IPS-20b (cell line): Measurements from ENCODE around the gene PDE3B.
"Not testable (repeated sequence)": the region's sequence is repeated elsewhere in the genome, so short reads cannot be mapped to it uniquely, and the experiment has no call there.

ENCODE experiments used
- H3K27ac ChIP-seq: one replicate; pipeline ENCODE4 v1.5.1; 2013; ENCODE audit warnings: low read length
- H3K27me3 ChIP-seq: 2 replicates; pipeline ENCODE4 v1.6.1; 2013; ENCODE audit warnings: mild to moderate bottlenecking, low read length, inconsistent platforms; ENCODE audit not compliant: insufficient read depth
- H3K36me3 ChIP-seq: 2 replicates; pipeline ENCODE4 v1.6.1; 2013; ENCODE audit warnings: low read depth, mild to moderate bottlenecking, inconsistent platforms, low read length, moderate library complexity; ENCODE audit not compliant: insufficient read depth
- H3K4me1 ChIP-seq: 2 replicates; pipeline ENCODE4 v1.6.1; 2013; ENCODE audit warnings: mild to moderate bottlenecking, control low read depth, inconsistent platforms, low read length, moderate library complexity; ENCODE audit not compliant: insufficient read depth
- H3K4me3 ChIP-seq: 2 replicates; pipeline ENCODE4 v1.5.1; 2013; ENCODE audit warnings: mild to moderate bottlenecking, low read length, inconsistent platforms
- H3K9ac ChIP-seq: 2 replicates; pipeline ENCODE4 v1.6.1; 2013; ENCODE audit warnings: low read depth, mild to moderate bottlenecking, inconsistent platforms, low read length, moderate library complexity
- H3K9me3 ChIP-seq: 2 replicates; pipeline ENCODE4 v1.6.1; 2013; ENCODE audit warnings: mild to moderate bottlenecking, low read depth, low read length, inconsistent platforms; ENCODE audit not compliant: insufficient read depth

PDE3B gene

DNA sequence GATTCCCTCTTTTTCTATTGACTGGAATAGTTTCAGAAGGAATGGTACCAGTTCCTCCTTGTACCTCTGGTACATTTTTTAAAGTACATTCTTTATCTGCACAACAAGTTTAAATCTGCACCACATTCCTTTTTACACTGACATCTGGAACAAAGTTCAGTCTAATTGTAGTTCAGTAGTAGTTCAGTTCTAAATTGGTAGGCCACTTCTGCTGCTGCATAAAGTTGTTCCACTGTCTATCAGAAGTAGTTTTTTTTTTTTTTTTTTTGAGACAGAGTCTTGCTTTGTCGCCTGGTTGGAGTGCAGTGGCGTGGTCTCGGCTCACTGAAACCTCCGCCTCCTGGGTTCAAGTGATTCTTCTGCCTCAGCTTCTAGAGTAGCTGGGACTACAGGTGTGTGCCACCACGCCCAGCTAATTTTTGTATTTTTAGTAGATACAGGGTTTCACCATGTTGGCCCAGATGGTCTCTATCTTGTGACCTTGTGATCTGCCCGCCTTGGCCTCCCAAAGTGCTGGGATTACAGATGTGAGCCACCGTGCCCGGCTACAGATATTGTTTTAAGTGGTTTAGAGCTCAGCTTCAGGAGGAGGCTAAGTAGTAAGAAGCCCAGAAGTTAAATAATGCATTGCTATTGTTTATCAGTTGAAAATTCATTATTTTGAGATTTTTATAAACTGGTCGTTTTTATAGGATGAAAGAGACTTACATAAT lies 115.9 kb downstream of the PDE3B start:
- not testable (repeated sequence) for H3K9ac ChIP-seq, H3K36me3 ChIP-seq, H3K27me3 ChIP-seq, H3K4me1 ChIP-seq, H3K4me3 ChIP-seq, H3K9me3 ChIP-seq, H3K27ac ChIP-seq

DNA sequence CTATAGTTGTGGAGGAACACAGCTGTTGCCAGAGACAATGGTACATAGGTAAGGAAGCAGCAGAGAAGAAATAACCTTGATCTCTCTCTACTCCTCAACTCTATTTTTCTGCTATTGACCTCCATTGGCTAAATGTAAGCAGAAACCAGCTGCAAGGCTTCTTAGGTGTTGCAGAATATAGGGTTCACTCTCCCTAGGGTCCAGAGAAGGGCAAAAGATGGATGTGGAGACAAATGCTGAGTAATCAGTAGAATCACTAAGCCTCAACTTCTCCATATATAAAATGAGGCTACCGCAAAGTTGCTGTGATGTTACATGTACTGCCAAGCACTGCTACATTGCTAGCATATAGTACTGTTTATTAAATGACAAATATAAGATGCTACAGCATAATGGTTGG lies 120.6 kb downstream of the PDE3B start:
- Histone ChIP-seq H3K36me3 (no peaks in the 10 kb centered on the region), H3K4me3 (no peak overlapping the region), H3K9ac (no peak overlapping the region), H3K27me3 (no peaks in the 10 kb centered on the region), H3K4me1 (no peaks in the 10 kb centered on the region), H3K27ac (no peak overlapping the region), H3K9me3 (no peaks in the 10 kb centered on the region)

DNA sequence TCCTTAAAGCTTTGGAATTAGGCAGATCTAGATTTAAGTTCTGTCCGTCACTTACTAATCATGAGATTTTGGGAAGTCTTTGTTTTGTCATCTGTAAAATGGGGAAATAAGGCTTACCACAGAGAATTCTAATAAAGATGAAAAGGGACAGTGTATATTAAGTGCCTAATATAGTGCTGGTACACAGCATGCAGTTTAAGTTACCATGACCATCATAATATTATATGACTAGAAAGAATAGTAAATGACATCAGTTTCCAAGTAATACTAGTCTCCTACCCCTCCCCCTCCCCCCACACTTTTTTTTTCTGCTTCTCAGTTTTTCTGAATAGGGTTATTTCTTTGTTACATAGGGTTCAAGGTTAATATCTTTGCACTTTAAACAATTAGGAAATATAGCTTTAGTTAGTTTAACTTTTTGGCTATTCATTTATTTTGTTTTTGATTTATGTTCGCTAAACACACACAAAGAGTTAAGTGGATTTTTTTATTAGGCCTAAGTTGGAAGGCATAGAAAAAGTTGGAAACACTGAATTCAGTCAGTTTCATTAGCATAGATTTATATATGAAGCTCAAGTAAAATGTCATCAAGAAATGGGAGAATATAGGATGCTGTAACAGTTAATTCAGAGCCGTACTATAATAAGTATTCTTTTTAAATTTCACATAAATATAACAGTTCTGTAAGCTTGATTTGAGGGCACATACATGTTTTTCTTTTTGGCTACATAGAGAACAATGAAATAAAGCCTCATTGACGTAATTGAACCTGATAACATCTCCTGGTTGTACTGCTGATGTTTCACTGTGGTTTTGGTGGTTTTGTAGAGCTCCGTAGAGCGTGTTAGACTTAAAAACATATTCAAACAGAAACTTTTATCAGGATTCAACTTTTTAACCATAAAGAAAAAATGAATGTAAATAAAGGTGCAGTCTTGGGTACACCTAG lies 121.2 kb downstream of the PDE3B start:
- Histone ChIP-seq H3K9me3 (no peaks in the 10 kb centered on the region), H3K4me3 (no peak overlapping the region), H3K27ac (no peak overlapping the region), H3K4me1 (no peaks in the 10 kb centered on the region), H3K36me3 (no peaks in the 10 kb centered on the region), H3K9ac (no peak overlapping the region), H3K27me3 (no peaks in the 10 kb centered on the region)

DNA sequence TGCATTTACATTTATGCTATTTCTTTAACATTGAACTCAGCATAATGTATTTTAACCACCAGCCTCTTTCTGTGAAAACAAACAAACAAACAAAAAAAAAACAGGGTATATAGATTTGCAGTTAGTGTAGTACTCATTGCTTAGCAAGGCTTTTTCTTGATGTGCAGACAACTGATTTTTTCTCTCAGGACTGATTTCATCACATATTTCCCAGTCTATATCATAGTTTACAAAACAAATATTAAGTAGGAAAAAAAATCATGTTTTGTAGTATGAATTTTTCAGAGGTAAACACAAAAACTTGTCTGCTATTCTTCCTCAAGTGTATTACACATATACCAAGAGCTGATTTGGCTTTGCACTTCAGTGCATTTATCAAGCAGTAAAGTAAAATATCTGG lies 123.0 kb downstream of the PDE3B start:
- no peak overlapping the region for H3K4me3 ChIP-seq
- no peak overlapping the region for H3K27ac ChIP-seq
- H3K27me3 ChIP-seq: no peaks in the 10 kb centered on the region
- H3K4me1 ChIP-seq: no peaks in the 10 kb centered on the region
- H3K36me3 ChIP-seq: no peaks in the 10 kb centered on the region
- H3K9me3 ChIP-seq: no peaks in the 10 kb centered on the region
- H3K9ac ChIP-seq: no peak overlapping the region

DNA sequence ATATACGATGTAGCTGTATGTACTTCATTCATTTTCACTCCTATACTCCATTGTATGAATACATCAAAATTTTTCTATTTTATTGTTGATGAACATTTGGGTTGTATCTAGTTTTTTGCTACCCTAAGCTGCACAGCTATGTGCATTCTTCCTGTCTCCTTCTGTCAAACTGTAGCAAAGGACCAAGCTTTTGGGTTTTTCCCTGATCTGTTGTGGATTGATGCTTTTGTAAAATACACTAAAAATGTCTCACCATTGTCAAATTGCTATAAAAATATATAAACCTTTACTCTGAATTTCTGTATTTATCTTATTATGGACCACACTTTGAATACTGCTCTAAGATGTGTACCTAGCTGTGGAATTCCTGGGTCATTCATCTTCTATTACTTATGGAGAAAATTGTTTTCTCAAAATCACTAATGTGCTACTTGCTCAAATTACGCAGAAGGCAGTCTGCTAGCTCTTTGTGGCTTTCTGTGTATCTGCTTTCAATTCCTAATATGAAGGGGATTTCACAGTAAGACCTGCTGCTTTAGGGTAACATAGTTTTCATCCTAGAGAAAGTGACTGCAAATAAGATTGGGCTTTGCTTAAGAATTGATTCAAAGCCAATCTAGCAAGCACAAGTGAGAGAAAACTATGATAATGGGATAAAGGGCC lies 125.1 kb downstream of the PDE3B start:
- Histone ChIP-seq H3K4me3 (no peak overlapping the region), H3K9me3 (no peaks in the 10 kb centered on the region), H3K4me1 (no peaks in the 10 kb centered on the region), H3K36me3 (no peaks in the 10 kb centered on the region), H3K9ac (no peak overlapping the region), H3K27me3 (no peaks in the 10 kb centered on the region), H3K27ac (no peak overlapping the region)

- Histone ChIP-seq H3K9ac (no peak overlapping the region), H3K27ac (no peak overlapping the region), H3K36me3 (no peaks in the 10 kb centered on the region)
Observed at GRCh38 chr11:14773755-14774154, 130.2 kb downstream of the PDE3B start.

DNA sequence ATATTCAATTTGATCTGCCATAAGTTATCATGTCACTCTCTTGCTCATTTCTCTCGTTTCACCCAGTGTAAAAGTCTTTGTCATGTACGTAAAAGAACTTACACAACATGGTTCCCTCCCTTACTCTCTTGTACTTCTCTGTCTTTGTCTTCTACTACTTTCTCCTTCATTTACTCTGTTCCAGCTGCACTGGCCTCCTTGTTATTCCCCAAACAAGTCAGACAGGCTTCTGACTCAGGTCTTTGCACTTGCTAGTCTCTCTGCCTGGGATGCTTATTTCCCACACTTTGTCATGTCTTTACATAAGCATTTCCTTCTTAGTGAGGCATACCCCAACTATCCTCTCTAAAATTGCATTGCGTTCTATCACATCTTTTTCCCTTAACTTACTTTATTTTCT lies 131.1 kb downstream of the PDE3B start:
- H3K27ac ChIP-seq: no peak overlapping the region
- H3K36me3 ChIP-seq: no peaks in the 10 kb centered on the region
- no peak overlapping the region for H3K4me3 ChIP-seq
- no peaks in the 10 kb centered on the region for H3K4me1 ChIP-seq
- no peak overlapping the region for H3K9ac ChIP-seq
- no peaks in the 10 kb centered on the region for H3K27me3 ChIP-seq
- no peaks in the 10 kb centered on the region for H3K9me3 ChIP-seq

More at GRCh38 chr11:14773755-14774154, 130.2 kb downstream of the PDE3B start:
- H3K4me3 ChIP-seq: no peak overlapping the region
- no peaks in the 10 kb centered on the region for H3K4me1 ChIP-seq
- H3K9me3 ChIP-seq: no peaks in the 10 kb centered on the region
- H3K27me3 ChIP-seq: no peaks in the 10 kb centered on the region

DNA sequence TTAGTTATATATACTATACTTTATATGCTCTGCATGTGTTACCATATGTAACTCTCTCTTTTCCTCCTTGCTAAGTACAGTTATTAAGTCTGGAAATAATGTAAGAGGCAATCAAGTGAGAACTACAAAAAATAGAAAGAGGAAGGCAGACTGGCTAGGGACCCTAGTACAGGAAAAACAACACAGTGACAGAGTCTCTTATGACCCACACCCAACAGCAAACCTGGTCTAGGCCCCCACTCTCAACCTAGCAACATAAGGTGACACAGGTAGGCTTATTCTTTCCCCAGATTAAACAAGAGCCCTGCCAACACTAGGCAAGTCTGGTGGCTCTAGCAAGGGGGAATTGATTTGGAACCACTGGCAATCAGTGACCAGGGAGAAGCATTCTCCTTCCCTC lies 132.3 kb downstream of the PDE3B start:
- H3K36me3 ChIP-seq: no peaks in the 10 kb centered on the region
- no peaks in the 10 kb centered on the region for H3K4me1 ChIP-seq
- no peaks in the 10 kb centered on the region for H3K27me3 ChIP-seq
- H3K9ac ChIP-seq: no peak overlapping the region
- H3K4me3 ChIP-seq: no peak overlapping the region
- H3K27ac ChIP-seq: no peak overlapping the region
- H3K9me3 ChIP-seq: no peaks in the 10 kb centered on the region

DNA sequence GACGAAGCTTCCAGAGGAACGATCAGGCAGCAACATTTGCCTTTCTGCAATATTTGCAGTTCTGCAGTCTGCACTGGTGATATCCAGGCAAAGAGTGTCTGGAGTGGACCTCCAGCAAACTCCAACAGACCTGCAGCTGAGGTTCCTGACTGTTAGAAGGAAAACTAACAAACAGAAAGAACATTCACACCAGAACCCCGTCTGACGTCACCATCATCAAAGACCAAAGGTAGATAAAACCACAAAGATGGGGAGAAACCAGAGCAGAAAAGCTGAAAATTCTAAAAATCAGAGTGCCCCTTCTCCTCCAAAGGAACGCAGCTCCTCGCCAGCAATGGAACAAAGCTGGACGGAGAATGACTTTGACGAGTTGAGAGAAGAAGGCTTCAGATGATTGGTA lies 134.9 kb downstream of the PDE3B start:
- H3K27me3 ChIP-seq, H3K4me3 ChIP-seq, H3K36me3 ChIP-seq, H3K9ac ChIP-seq, H3K4me1 ChIP-seq, H3K9me3 ChIP-seq, H3K27ac ChIP-seq: not testable (repeated sequence)

GRCh38 chr11:14783788-14784187 lies 140.2 kb downstream of the PDE3B start:
- H3K9me3 ChIP-seq: no peaks in the 10 kb centered on the region
- no peaks in the 10 kb centered on the region for H3K4me1 ChIP-seq
- no peak overlapping the region for H3K27ac ChIP-seq
- H3K36me3 ChIP-seq: no peaks in the 10 kb centered on the region
- H3K4me3 ChIP-seq: no peak overlapping the region
- no peaks in the 10 kb centered on the region for H3K27me3 ChIP-seq
- no peak overlapping the region for H3K9ac ChIP-seq

- Histone ChIP-seq H3K4me3 (no peak overlapping the region), H3K36me3 (no peaks in the 10 kb centered on the region), H3K9me3 (no peaks in the 10 kb centered on the region), H3K27ac (no peak overlapping the region), H3K4me1 (no peaks in the 10 kb centered on the region), H3K27me3 (no peaks in the 10 kb centered on the region), H3K9ac (no peak overlapping the region)
Observed at GRCh38 chr11:14784230-14784629, 140.6 kb downstream of the PDE3B start.
